Measurements from ENCODE around the gene DPP10. TPM values are rescaled to one million over a fixed set of nuclear protein-coding genes. Genes with fewer than 3 reads are reported as not detected.

DPP10 gene
- total RNA-seq, 1 donor from 2014 or later: 15.1 TPM

DNA sequence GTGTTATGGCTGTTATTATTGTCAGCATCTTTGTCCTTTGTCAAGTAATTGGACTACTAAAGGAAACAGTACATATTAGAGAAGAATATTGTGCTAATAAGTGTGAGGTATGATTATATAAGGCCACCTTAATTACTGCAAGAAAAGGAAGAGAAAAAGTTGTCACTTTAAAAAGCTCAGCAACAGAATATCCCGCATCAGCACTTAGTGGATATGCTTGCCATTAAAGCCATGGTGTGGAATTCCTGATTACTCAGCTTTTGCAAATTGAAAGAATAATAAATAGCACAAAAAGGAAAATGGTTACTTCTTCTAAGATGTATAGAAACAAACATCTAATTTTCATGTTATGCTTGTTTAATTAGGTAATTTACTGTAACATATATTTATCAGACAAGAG, 347.5 kb downstream of the DPP10 start:
- TF ChIP-seq, protein P1, sequence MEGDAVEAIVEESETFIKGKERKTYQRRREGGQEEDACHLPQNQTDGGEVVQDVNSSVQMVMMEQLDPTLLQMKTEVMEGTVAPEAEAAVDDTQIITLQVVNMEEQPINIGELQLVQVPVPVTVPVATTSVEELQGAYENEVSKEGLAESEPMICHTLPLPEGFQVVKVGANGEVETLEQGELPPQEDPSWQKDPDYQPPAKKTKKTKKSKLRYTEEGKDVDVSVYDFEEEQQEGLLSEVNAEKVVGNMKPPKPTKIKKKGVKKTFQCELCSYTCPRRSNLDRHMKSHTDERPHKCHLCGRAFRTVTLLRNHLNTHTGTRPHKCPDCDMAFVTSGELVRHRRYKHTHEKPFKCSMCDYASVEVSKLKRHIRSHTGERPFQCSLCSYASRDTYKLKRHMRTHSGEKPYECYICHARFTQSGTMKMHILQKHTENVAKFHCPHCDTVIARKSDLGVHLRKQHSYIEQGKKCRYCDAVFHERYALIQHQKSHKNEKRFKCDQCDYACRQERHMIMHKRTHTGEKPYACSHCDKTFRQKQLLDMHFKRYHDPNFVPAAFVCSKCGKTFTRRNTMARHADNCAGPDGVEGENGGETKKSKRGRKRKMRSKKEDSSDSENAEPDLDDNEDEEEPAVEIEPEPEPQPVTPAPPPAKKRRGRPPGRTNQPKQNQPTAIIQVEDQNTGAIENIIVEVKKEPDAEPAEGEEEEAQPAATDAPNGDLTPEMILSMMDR (IDR thresholded peaks at IDR 0.05; ENCODE audit: partially characterized antibody, unreplicated experiment): no peak
- no peak overlapping the region for H3K4me3 Mint-ChIP-seq (ENCODE audit: unreplicated experiment)
- no peak for DNase-seq
- no peaks in the 10 kb centered on the region for H3K4me1 Mint-ChIP-seq (ENCODE audit: low read depth, unreplicated experiment)
- no peaks in the 10 kb centered on the region for H3K27me3 Mint-ChIP-seq (ENCODE audit: unreplicated experiment)
- H3K9me3 Mint-ChIP-seq (ENCODE audit: unreplicated experiment): no peaks in the 10 kb centered on the region
- no peaks in the 10 kb centered on the region for H3K36me3 Mint-ChIP-seq (ENCODE audit: unreplicated experiment)
- no peak overlapping the region for H3K27ac Mint-ChIP-seq (ENCODE audit: unreplicated experiment)

DNA sequence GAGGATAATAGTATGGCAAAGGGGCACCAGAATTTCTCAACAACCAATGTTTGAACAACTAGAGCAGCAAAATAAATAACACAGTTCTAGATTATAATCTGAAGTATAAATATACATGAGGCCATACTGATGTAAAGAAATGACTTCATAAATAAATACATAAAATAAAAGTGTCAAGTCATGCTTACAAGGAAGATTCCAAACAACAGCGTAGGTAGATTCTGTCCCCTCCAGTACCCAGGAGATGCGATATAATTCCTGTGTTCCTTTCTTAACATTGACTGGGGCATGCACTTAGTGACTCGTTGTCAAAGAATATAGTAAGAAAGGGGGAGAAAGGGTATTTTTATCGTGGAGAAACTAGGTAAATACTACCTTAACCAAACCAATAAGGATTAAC, 355.1 kb downstream of the DPP10 start:
- Mint-ChIP-seq H3K4me1 (ENCODE audit: low read depth, unreplicated experiment) (no peaks in the 10 kb centered on the region), H3K9me3 (ENCODE audit: unreplicated experiment) (no peaks in the 10 kb centered on the region), H3K27ac (ENCODE audit: unreplicated experiment) (no peak overlapping the region), H3K27me3 (ENCODE audit: unreplicated experiment) (peaks cover 1% of the 10 kb centered on the region), H3K36me3 (ENCODE audit: unreplicated experiment) (no peaks in the 10 kb centered on the region), H3K4me3 (ENCODE audit: unreplicated experiment) (no peak overlapping the region)
- TF ChIP-seq, protein P1 (IDR thresholded peaks at IDR 0.05; ENCODE audit: partially characterized antibody, unreplicated experiment): no peak
- DNase-seq: no peak

DNA sequence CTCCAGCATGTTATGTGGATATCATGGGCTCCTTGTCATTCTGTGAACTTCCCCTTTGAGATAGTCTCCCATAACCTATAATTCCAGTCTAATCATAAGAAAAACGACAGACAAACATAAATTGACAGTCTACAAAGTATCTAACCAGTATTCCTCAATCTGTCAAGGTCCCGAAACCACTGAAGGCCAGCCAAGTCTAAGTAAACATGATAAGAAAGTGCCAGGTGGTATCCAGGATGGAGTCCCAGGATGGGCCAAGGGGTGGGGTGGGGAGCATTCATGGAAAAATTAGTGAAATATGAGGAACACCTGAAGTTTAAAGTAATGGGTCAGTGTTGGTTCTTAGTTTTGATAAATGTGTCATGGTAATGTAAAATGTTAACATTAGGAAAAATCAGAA, 355.5 kb downstream of the DPP10 start:
- Mint-ChIP-seq H3K4me1 (ENCODE audit: low read depth, unreplicated experiment) (no peaks in the 10 kb centered on the region), H3K27ac (ENCODE audit: unreplicated experiment) (no peak overlapping the region), H3K36me3 (ENCODE audit: unreplicated experiment) (no peaks in the 10 kb centered on the region), H3K4me3 (ENCODE audit: unreplicated experiment) (no peak overlapping the region), H3K27me3 (ENCODE audit: unreplicated experiment) (peaks cover 2% of the 10 kb centered on the region), H3K9me3 (ENCODE audit: unreplicated experiment) (no peaks in the 10 kb centered on the region)
- TF ChIP-seq, protein P1 (IDR thresholded peaks at IDR 0.05; ENCODE audit: partially characterized antibody, unreplicated experiment): no peak
- no peak for DNase-seq

DNA sequence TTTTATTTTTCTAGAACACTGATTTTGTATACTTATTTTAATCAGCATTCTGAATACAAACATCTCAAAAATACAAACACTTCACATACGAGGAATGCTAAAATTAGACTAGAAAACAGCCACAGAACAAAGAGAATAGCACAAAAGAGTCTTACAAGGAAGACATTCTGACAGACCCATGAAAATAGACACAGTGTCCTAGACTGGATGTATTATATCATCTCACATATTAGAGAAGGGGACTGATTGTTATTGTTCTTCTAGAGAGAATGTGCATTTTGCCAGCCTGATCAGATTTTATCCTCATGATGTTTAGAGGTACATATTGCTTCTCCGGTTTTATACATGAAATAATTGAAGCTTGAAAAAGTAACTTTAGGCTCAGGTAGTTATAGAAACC, 357.9 kb downstream of the DPP10 start:
- Mint-ChIP-seq H3K36me3 (ENCODE audit: unreplicated experiment) (no peaks in the 10 kb centered on the region), H3K27me3 (ENCODE audit: unreplicated experiment) (peaks cover 2% of the 10 kb centered on the region), H3K4me1 (ENCODE audit: low read depth, unreplicated experiment) (no peaks in the 10 kb centered on the region)

DNA sequence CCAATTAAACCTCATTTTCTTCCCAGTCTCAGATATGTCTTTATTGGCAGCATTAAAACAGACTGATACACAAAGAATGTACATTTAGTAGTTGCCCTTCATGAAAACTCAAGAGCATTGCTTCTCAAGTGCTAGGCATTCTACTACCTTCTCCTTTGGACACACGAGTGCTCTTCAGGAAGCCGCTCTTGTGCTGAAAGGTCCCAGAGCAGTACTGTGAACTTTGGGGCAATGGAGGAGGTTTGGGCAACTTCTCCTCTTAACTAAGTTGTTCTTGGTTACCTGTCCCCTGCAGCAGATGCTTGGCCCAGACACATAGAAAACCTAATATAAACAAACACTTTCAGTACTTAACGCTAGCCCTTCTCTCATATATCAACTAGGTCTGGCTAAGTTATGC, 362.8 kb downstream of the DPP10 start:
- DNase-seq: no peak
- Mint-ChIP-seq H3K27me3 (ENCODE audit: unreplicated experiment) (peaks cover 3% of the 10 kb centered on the region), H3K4me3 (ENCODE audit: unreplicated experiment) (no peak overlapping the region), H3K27ac (ENCODE audit: unreplicated experiment) (no peak overlapping the region), H3K4me1 (ENCODE audit: low read depth, unreplicated experiment) (no peaks in the 10 kb centered on the region), H3K9me3 (ENCODE audit: unreplicated experiment) (no peaks in the 10 kb centered on the region), H3K36me3 (ENCODE audit: unreplicated experiment) (no peaks in the 10 kb centered on the region)
- TF ChIP-seq, protein P1 (IDR thresholded peaks at IDR 0.05; ENCODE audit: partially characterized antibody, unreplicated experiment): no peak

More for the DNA sequence above, 357.9 kb downstream of the DPP10 start:
- TF ChIP-seq, protein P1 (IDR thresholded peaks at IDR 0.05; ENCODE audit: partially characterized antibody, unreplicated experiment): no peak
- Mint-ChIP-seq H3K9me3 (ENCODE audit: unreplicated experiment) (no peaks in the 10 kb centered on the region), H3K27ac (ENCODE audit: unreplicated experiment) (no peak overlapping the region), H3K4me3 (ENCODE audit: unreplicated experiment) (no peak overlapping the region)
- DNase-seq: no peak
